ENCODE data around the gene ADAMTSL5.

The ADAMTSL5 gene

GRCh38 chr19:1495051-1495798 lies 17.6 kb downstream of the ADAMTSL5 start:
- DNase-seq = no peak

- DNase-seq = no peak
These were observed 18.6 kb downstream of the ADAMTSL5 start for GRCh38 chr19:1494115-1494815.

- no peak for DNase-seq
These were observed 20.3 kb downstream of the ADAMTSL5 start for GRCh38 chr19:1492474-1493006.

GRCh38 chr19:1491849-1492170 lies 21.0 kb downstream of the ADAMTSL5 start:
- no peak for DNase-seq

- no peak for DNase-seq
These were observed 21.5 kb downstream of the ADAMTSL5 start, which contains the start of gene REEP6 for GRCh38 chr19:1491114-1491848. Gene REEP6 (plus strand): TSS chr19:1491181. CDS start chr19:1491270, 89 bp downstream.

- DNase-seq = peak; percentile 99
These were observed 22.3 kb downstream of the ADAMTSL5 start, which contains the start of gene PCSK4 for GRCh38 chr19:1490311-1491113. Gene PCSK4 (minus strand): TSS chr19:1490350. CDS start chr19:1490346, 4 bp downstream.

- DNase-seq = no peak
These were observed 23.1 kb downstream of the ADAMTSL5 start for GRCh38 chr19:1489463-1490310.

- DNase-seq = no peak
These were observed 24.6 kb downstream of the ADAMTSL5 start for GRCh38 chr19:1488282-1488601.

- DNase-seq = no peak
These were observed 25.1 kb downstream of the ADAMTSL5 start for GRCh38 chr19:1487576-1488281.

- DNase-seq = no peak
These were observed 25.9 kb downstream of the ADAMTSL5 start for GRCh38 chr19:1486720-1487575.

- DNase-seq = no peak
These were observed 28.8 kb downstream of the ADAMTSL5 start for GRCh38 chr19:1483979-1484428.

GRCh38 chr19:1483131-1483978 lies 29.5 kb downstream of the ADAMTSL5 start:
- no peak for DNase-seq

GRCh38 chr19:1482361-1483130 lies 30.3 kb downstream of the ADAMTSL5 start:
- DNase-seq = no peak

GRCh38 chr19:1481893-1482360 lies 30.9 kb downstream of the ADAMTSL5 start:
- DNase-seq = no peak

GRCh38 chr19:1481224-1481892 lies 31.5 kb downstream of the ADAMTSL5 start:
- no peak for DNase-seq

GRCh38 chr19:1478934-1479707 lies 33.7 kb downstream of the ADAMTSL5 start, which contains the start of gene C19orf25:
Gene C19orf25 (minus strand): TSS chr19:1479215. CDS start chr19:1478903, 312 bp downstream.
- peak; percentile 97 for DNase-seq

Data from suppressor macrophage treated with lipopolysaccharide for 4 hours (primary cell).